NB4 (cell line): ENCODE results near the gene DLGAP4.

Experiments used
- DNase-seq: peaks from one replicate; pipeline ENCODE4 v3.0.0; 2010; ENCODE audit warnings: low read depth
- H3K4me3 ChIP-seq: one replicate; pipeline ENCODE4 v1.5.1; 2011; ENCODE audit warnings: mild to moderate bottlenecking, low read depth, low read length, moderate library complexity
- CTCF ChIP-seq: IDR thresholded peaks from one replicate; pipeline ENCODE4 v1.5.1; 2012; ENCODE audit warnings: low read depth, low read length
- MAX ChIP-seq: IDR thresholded peaks from 2 replicates; pipeline ENCODE4 v1.6.1; 2011; ENCODE audit warnings: low read depth, low read length
- MYC ChIP-seq: IDR thresholded peaks from 2 replicates; pipeline ENCODE4 v1.6.1; 2011; ENCODE audit warnings: low read depth, low read length
- POLR2A ChIP-seq: IDR thresholded peaks from 2 replicates; pipeline ENCODE4 v1.6.1; 2011; ENCODE audit warnings: mild to moderate bottlenecking; ENCODE audit not compliant: insufficient read length; ENCODE audit errors: extremely low read depth

The DLGAP4 gene

GRCh38 chr20:36407199-36407733 lies 101.1 kb downstream of the DLGAP4 start:
- no peak overlapping the region for H3K4me3 ChIP-seq
- DNase-seq = peak; percentile 32
- no peak for TF ChIP-seq POLR2A
- TF ChIP-seq MYC = no peak
- TF ChIP-seq MAX = no peak
- no peak for TF ChIP-seq CTCF

- TF ChIP-seq CTCF = no peak
- H3K4me3 ChIP-seq = no peak overlapping the region
- DNase-seq = no peak
Observed at GRCh38 chr20:36408219-36408618, 102.1 kb downstream of the DLGAP4 start.

- DNase-seq = no peak
- H3K4me3 ChIP-seq = no peak overlapping the region
- no peak for TF ChIP-seq MAX
- no peak for TF ChIP-seq CTCF
- TF ChIP-seq POLR2A = no peak
- no peak for TF ChIP-seq MYC
Observed at GRCh38 chr20:36411861-36412454, 105.8 kb downstream of the DLGAP4 start.

- H3K4me3 ChIP-seq = no peak overlapping the region
- TF ChIP-seq MYC (no peak), CTCF (no peak), MAX (no peak), POLR2A (no peak)
- DNase-seq = no peak
Observed at GRCh38 chr20:36415475-36416002, 109.4 kb downstream of the DLGAP4 start.

GRCh38 chr20:36418711-36419110 lies 112.6 kb downstream of the DLGAP4 start:
- H3K4me3 ChIP-seq = no peak overlapping the region
- no peak for DNase-seq
- TF ChIP-seq MYC (no peak), POLR2A (no peak), CTCF (no peak), MAX (no peak)

- no peak for TF ChIP-seq MYC
- no peak for TF ChIP-seq MAX
- no peak for TF ChIP-seq CTCF
- H3K4me3 ChIP-seq = no peak overlapping the region
Observed at GRCh38 chr20:36421641-36422040, 115.5 kb downstream of the DLGAP4 start.

More at GRCh38 chr20:36421641-36422040, 115.5 kb downstream of the DLGAP4 start:
- DNase-seq = no peak
